SIG-M5 (cell line): ENCODE data around the gene MR1.

Experiments used
- DNase-seq: peaks from one replicate; lab custom pipeline; 2025; lab: John Stamatoyannopoulos, UW

MR1 gene

DNA sequence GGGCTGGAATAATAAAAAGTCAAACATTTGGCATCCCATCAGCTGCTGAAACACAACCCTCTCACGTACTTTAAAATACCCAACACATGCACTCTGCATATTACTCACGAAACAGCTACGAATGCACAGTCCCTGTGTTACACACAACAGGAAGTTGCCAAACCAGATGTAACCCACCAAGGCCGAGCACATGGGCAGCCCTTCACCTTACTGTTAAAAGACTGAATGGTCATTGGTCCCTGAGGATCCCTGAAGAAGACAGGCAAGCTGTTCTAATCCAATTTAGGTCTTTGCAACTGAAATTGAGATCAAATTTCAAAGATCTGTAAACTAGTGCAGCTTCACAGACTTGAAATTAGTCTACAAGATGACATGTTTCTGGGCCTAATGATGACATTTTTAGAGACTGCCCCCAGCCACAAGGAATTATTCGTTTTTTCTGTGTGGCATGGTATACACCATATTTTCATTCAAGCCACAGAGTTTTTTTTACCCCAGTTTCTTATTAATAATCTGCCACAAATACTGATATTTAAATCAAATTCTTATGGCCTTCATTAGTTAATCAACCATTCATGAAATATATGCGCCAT is 29.1 kb downstream of the MR1 start:
- peak; percentile 54 for DNase-seq

DNA sequence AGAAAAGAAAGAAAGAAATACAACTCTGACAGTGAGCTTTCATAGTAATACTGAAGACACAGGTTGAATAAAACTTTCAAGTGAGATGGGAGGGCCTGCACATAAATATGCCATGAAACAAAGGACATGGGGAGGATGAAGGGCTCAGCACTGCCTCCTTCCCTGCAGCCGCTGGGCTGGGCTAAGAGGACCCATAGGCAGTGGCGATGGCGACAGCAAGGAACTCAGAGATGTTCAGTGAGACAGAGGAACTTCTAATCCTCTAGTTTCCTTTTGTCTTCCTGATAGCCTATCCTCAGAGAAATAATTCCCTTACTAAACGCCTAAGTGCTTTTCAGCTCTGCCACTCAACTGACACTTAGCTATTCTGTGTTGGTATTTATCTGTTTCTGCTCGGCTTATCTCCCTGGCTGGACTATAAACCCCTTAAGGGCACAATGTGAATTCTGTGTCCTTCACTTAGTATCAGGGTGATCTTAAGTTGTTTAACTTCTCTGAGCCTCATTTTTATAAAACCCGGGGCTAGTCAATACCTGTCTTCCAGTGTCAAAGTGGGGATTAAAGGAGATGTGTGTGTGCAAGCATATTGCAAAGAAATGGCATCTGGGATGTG is 30.3 kb downstream of the MR1 start:
- no peak for DNase-seq

DNA sequence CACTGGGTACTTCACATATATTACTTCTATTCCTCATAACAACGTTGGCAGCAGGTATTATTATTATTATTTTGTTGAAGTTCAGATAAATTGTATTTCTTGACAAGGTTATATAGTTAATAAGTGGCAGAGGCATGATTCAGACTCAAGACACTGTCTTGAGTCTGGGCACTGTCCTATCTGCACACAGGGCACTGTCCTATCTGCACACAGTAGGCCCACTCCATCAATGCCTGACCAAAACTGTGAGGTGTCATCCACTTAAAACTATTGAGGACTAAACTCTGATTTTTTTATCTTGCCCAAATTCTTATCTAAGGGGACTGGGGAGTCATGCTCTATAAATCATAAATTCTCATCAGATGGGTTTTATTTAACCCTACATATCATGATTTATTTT is 30.9 kb downstream of the MR1 start:
- no peak for DNase-seq

DNA sequence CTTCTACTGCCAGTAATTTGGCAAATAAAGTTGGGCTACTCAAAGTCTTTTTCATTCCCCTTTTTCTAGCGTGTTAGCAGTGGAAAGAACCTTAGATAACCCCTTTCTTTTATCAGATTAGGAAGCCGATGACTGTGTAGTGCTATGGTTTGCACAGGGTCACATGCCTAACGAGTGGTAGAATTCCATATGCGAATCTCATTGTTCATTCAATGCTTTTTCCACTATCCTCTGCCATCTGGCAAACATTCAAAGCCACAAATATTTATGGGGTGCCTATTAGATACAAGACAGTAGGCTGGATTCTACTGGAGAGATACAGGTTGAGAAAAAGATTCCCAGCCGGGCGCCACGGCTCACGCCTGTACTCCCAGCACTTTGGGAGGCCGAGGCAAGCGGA is 39.9 kb downstream of the MR1 start:
- no peak for DNase-seq

DNA sequence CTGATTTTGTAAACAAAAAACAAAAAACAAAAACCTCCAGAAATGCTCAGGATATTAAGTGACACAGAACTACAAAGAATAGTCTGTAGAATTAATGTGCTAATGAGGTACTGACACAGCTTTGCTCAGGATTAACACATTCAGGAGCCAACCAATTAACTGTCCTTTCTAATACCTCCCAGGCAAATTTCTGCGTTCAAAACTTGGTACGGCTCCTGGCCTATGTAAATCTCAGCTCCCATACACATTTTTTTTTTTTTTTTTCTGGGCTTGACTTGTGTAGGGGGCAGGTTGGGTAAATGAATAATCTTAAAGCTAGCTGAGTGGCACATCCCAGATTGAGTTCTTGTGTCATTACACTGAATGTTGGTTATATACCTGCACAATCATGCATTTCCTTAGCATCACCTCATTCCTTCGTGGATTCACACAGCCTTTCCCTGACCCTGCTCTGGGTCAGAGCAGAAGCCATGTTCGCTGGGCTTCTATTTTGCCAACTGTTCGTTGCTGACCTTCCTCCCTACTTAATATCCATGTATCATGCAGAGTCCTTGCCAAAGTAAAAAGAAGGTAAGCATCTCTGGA is 42.1 kb downstream of the MR1 start:
- DNase-seq, result no peak

DNA sequence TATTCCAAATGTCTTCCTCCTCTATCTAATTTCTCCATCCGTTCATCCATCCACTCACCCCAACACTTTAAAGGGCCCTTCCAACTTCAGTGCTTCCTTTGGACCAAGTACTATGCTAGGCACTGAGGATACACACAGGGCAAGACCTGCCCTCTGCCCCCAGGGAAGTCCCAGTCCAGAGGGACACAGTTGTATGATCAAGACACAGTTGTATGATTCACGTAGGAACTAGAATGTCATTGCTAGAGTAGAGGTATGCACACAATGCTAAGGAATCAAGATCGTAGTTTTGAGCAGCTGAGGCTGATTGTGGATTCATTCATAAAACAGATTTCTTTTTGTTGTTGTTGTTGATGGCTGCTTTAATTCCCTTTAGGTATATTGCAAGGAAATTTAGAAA is 43.1 kb downstream of the MR1 start:
- DNase-seq, result no peak

DNA sequence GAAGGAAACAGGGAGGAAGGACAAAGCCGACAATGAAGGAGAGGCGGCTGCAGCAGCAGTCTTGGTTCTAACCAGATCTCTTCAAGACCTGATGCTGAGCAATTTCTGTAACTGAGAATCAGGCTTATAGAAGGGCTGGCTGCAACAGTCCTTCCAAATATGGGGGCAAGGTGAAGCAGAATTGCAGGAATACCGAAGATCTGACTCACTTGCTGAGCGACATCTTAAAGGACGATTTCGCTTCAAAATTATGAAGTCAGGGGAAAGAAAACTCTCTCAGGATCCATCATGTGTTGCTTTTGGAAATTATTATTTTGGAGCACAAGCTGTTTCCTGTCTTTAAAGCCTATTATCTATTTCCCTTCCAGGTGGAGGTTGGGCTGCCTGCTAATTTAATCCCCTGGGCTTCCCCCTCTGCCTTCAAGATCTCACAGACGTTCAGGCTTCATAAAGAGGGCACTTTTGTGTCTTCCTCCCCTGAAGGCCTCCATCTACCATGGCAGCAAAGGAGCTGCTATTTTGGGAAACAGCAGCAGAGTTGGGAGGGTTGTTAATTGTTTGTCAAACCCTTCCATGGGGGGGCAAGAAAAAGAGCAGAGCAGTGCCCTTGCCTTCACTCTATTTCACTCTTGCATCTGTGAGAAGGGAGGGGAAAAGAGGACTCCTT is 43.9 kb downstream of the MR1 start:
- no peak for DNase-seq

DNA sequence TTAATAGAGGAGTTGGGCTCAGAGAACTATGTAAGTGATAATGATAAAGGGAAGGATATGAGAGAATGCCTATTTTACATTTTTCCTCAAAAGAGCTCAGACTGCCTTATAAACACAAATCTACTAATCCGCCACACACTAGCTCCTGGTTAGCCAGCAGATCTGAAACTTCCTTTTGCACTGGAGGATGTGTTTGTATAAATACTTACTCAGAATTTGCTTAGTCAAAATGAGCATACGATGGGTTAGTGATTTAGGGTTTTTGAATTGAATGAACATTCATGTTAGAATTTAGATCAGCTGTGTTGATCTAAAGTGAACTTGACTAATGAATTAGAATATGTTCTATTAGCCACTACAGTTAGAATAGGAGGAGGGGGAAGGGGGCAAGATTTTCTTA is 45.6 kb downstream of the MR1 start:
- no peak for DNase-seq

DNA sequence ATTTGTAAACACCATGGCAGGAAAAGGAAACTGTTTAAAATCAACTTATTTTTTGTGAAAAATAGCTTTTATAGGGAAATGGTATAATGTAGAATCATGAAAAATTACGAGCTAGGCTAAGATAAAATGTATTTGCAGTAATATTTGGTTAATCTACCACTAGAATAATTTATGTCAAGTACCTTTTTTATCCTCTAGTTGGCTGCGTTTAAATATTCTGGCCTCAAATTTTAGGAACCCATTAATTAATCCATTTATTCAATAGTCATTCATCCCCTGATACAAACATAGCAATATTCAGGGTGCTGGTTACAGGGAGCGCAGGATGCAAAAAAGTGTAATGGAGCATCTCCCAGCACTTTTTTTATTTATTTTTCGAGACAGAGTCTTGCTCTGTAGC is 46.1 kb downstream of the MR1 start:
- no peak for DNase-seq

DNA sequence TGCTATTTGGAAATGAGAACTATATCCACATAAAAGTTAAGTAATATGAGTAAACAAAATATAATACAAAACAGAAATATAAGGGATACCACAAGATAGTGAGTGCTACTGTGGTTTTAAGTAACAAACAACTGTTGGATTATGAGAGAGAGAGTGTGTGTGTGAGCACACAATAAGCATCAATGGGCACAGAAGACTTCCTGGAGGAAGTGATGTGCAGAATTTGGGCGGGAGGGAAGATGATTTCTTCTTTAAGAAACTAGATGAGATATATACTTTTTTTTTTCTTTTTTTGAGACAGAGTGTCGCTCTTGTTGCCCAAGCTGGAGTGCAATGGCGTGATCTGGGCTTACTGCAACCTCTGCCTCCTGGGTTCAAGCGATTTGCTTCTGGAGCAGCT is 46.8 kb downstream of the MR1 start:
- no peak for DNase-seq

DNA sequence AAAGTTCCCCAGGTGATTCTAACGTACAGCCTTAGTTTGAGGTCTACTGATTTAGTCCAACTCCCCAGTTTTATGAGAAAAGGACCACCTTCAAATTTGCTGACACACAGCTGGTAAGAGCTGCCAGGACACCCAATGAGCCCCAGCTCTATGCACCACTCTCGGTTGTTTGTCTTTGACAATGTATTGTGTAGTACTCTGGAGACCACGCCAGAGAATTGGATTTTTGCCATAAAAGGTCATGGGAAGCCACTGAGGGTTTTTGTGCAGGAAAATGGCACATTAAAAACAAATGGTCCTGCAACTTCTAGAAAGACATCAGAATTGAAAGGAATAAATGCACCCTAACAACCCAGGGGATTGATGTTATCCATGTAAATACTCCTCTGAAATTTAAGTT is 47.6 kb downstream of the MR1 start:
- no peak for DNase-seq

DNA sequence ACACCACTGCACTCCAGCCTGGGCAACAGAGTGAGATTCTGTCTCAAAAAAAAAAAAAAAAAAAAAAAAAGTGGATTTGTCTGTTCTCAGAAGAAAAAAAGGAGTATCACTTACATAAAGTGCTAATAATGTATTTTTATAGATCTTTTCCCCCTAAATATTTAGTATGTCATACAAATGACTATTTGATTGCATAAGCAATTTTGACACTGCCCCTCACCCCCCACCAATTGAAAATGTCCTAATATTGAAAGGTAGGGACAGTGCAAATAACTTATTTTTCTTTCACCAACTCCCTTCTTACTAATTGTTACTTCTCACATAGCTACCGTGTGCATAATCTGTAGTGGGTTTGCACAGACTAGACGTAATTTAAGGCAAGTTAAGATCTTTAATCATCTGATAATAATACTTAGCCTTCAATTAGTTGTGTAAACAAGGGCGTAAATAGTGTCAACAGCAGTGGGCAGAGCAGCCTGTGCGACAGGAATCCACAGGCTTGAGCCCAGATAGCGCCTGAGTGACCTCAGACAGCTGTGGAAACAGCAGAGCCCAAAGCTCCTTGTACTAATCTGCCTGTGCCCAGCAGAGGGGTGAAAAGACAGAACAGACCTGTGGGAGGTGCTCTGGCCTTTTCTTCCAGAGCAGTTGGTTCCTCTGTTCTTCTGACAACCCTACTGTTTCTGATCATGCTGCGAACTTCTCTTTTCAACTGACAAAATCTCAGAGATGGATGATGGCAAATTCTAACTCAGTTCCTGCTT is 50.2 kb downstream of the MR1 start:
- DNase-seq, result peak; percentile 68

DNA sequence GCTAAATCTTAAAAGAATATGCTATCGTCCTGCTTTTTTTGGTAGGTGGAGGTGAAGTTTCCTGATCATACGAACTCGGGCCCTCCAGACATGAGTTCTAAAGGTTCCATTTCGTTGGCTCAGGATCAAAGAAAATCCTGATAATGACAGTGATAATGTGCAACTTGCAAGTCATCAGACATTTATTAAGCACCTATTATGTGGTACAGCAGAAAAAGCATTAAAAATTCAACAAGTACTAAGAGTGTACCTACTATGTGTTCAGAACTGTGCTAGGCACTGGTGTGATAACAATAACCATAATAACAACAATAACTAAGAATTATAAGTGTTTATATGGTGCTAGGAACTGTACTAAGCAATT is 50.8 kb downstream of the MR1 start:
- DNase-seq, result no peak

DNA sequence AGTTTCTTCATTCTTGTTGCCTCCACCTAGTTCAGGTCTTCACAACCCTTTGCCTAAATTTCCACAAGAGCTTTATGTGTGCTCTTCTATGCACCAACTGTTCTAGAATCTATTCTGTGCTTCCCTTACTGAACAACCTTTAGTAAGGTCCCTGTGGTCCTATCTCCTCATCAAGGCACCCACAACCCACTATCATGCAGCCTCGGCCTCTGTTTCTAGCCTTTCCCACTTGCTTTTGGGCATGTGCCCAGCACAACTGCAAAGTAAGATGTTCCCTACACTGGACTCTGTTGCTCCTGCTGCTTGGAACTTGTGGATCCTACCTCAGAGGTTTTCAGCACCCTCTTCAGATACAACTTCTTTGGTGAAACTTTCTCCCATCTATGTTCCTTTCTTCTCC is 52.3 kb downstream of the MR1 start:
- DNase-seq, result no peak

DNA sequence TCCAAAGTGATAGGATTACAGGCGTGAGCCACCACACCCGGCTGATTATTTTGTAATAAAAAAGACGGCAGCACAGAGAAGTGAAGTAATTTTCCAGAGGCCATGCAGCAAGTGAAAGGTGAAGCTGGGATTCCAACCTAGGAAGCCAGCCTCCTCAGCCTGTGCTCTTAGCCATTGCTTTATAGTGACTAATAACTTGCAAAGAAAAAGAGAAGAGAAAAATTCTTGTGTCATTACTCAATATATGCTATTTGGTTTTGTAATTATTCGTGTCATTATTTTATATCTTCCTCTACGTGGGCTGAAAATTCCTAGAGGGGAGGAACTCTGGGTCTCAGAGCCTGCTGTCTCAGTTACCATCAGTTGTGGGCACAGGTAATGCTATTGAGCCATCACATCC is 53.1 kb downstream of the MR1 start:
- DNase-seq, result peak; percentile 39

DNA sequence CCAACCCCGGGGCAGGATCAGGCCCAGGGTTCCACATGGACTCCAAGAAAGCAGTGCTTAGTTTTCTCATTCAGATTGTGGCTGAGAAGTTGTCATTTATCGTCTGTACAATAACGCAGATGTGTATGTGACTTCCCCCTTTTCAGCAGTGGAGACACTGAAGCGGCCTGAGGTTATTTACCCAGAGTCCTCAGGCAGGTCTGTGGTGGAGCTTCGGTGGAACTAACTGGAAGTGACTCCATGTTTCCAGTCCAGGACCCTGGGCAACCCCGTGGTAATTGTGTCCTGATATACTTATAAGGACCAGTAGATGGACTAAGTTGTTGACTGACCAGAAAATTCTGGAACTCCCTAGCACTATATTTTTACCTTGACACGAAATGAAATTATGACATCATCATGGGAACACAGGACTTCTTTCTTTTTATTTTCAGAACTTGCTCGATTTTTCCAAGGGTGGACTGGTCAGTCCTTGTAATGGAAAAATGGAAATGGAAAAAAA is 53.7 kb downstream of the MR1 start:
- peak; percentile 78 for DNase-seq

DNA sequence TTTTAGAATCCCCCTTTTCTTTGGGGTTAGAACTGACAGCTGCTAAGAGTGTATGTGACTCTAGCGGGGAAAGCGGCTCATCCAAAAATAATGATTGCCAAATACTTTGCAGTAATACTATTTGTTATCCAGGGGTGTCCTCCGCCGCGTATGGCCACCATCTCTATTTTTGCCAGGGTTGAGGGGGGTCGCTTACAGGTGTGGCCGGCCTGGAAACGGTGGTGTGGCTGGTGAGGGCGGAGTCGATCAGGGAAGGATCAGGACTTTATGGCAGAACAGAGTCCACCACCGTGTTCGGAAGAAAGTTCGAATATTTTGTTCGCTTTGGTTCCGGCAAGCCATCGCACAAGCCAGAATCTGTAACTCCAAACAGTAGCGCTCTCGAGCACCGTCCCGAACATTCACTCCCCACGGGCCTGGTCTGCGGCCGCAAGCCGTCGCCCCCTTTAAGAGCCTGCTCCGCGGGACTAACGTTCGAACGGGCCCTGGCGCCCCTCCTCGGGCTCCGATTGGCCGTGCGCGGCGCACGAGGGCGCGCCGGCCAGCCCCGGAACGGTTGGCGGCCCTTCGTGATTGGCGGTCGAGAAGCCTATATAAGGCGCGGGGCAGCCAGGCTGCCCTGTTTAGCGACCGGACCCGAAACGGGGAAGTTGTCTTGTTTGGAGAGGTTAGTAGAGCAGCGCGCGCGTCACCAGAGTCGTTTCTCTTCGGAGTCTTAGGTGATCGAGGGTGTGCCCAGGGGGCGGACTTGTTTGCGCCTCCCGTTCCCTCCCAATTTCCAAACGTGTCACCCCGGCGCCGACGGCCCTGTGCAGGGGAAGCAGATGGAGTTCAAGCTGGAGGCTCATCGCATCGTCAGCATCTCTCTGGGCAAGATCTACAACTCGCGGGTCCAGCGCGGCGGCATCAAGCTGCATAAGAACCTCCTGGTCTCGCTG is 54.6 kb downstream of the MR1 start, which contains the start of gene IER5:
TSS of gene IER5 (plus strand) at position 622 of the 938 bp plus-strand sequence. CDS start at position 825, 203 bp downstream.
- peak; percentile 93 for DNase-seq

DNA sequence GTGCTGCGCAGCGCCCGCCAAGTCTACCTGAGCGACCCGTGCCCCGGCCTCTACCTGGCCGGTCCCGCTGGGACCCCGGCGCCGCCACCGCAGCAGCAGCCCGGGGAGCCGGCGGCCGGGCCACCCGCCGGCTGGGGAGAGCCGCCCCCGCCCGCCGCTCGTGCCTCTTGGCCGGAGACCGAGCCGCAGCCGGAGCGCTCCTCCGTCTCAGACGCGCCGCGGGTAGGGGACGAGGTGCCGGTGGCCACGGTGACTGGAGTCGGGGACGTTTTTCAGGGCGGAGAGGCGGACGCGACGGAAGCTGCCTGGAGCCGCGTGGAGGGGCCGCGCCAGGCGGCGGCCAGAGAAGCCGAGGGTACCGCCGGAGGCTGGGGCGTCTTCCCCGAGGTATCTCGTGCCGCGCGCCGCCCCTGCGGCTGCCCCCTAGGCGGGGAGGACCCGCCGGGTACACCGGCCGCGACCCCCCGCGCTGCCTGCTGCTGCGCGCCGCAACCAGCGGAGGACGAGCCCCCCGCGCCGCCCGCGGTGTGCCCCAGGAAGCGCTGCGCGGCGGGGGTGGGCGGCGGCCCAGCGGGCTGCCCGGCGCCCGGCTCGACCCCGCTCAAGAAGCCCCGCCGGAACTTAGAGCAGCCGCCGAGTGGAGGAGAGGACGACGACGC is 55.4 kb downstream of the MR1 start:
- DNase-seq, result no peak

DNA sequence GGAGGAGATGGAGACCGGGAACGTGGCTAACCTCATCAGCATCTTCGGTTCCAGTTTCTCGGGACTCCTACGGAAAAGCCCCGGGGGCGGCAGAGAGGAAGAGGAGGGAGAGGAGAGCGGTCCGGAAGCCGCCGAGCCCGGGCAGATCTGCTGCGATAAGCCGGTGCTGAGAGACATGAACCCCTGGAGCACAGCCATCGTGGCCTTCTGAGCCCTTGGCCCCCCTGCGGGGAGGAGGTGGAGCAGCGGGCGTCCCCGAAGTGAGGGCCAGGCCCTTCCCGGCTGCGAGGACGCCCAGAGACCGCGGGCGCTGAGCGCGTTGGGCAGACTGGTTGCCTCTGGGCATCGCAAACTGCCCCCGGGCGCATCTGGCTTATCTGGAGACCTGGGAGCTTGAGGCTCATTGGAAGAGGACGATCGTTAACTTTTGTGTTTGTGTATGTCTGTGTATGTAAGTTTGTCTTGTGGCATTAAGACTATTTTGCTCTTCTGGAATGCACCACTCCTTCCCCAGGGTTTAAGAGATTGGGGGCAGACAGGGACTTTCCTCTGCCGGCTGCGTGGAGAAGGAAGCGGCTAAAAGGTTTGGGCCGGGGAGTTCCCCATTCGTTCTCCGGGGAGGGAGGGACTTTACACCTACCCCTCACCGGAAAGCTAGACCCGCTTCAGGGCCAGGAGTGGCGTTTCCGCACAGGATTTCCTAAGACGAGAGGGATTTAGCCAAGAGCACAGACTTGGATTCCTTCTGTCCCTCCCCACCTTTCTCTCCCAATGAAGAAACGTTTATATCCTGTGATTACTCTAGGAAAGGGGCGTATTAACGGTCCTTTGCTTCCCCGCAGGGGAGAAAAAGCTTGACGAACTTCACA is 56.1 kb downstream of the MR1 start:
- no peak for DNase-seq

DNA sequence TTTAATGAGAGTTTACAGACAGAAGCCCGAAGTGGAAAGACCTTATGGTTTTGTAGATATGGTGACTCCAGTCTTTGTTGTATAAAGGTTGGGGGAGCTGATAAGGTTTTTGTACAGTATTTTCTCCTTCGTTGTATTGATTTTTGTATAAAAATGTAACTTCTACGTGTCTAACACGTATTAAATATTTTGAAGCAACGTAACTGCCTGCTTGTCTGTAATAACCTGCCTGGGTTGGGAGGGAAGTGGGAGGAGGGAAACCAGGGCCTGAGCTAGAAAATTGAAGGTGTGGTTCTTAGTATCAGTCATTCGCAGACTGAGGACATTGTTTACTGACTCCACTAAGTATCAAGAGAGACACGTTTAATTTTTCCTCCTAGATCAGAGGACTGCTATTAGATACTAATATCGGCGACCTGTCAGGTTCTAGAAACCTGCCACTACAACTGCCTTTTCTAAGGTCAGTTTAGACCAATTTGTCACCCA is 56.9 kb downstream of the MR1 start:
- no peak for DNase-seq
